IPS-18c (cell line): ENCODE results near the gene METTL8.
"Not testable (repeated sequence)": the region's sequence is repeated elsewhere in the genome, so short reads cannot be mapped to it uniquely, and the experiment has no call there.

Source experiments
- H3K4me3 ChIP-seq: 2 replicates; pipeline ENCODE4 v1.7.0; 2013; ENCODE audit warnings: low read depth, mild to moderate bottlenecking, low read length, moderate library complexity; ENCODE audit not compliant: insufficient read depth
- H3K9me3 ChIP-seq: one replicate; pipeline ENCODE4 v1.6.1; 2013; ENCODE audit warnings: mild to moderate bottlenecking, low read length, moderate library complexity; ENCODE audit not compliant: control insufficient read depth, insufficient read depth

METTL8 gene

GRCh38 chr2:171386627-171387026 lies 47.2 kb downstream of the METTL8 start:
- H3K9me3 ChIP-seq: no peaks in the 10 kb centered on the region
- peak overlapping the region; percentile 20; the same call in 1 of the 2 replicates for H3K4me3 ChIP-seq

- no peak overlapping the region for H3K4me3 ChIP-seq
- H3K9me3 ChIP-seq: no peaks in the 10 kb centered on the region
These were observed 50.7 kb downstream of the METTL8 start for GRCh38 chr2:171383134-171383533.

- not testable (repeated sequence) for H3K4me3 ChIP-seq
These were observed 51.6 kb downstream of the METTL8 start for GRCh38 chr2:171382175-171382574.

GRCh38 chr2:171377852-171378251 lies 55.9 kb downstream of the METTL8 start:
- H3K9me3 ChIP-seq, H3K4me3 ChIP-seq: not testable (repeated sequence)

More at GRCh38 chr2:171382175-171382574, 51.6 kb downstream of the METTL8 start:
- not testable (repeated sequence) for H3K9me3 ChIP-seq

- Histone ChIP-seq H3K9me3 (no peaks in the 10 kb centered on the region), H3K4me3 (no peak overlapping the region)
These were observed 66.1 kb downstream of the METTL8 start for GRCh38 chr2:171367692-171368091.

GRCh38 chr2:171365778-171366177 lies 68.0 kb downstream of the METTL8 start:
- Histone ChIP-seq H3K9me3 (no peaks in the 10 kb centered on the region), H3K4me3 (no peak overlapping the region)

GRCh38 chr2:171365232-171365631 lies 68.6 kb downstream of the METTL8 start:
- H3K4me3 ChIP-seq: no peak overlapping the region
- H3K9me3 ChIP-seq: no peaks in the 10 kb centered on the region

- H3K4me3 ChIP-seq: no peak overlapping the region
- peaks cover 5% of the 10 kb centered on the region for H3K9me3 ChIP-seq
These were observed 71.4 kb downstream of the METTL8 start for GRCh38 chr2:171362396-171362795.

GRCh38 chr2:171360905-171361304 lies 72.9 kb downstream of the METTL8 start:
- Histone ChIP-seq H3K9me3 (peaks cover 7% of the 10 kb centered on the region), H3K4me3 (no peak overlapping the region)

GRCh38 chr2:171353746-171354145 lies 80.0 kb downstream of the METTL8 start:
- H3K4me3 ChIP-seq: not testable (repeated sequence)
- H3K9me3 ChIP-seq: peaks cover 11% of the 10 kb centered on the region

- Histone ChIP-seq H3K9me3 (no peaks in the 10 kb centered on the region), H3K4me3 (no peak overlapping the region)
These were observed 85.7 kb downstream of the METTL8 start for GRCh38 chr2:171348056-171348455.

- no peaks in the 10 kb centered on the region for H3K9me3 ChIP-seq
- H3K4me3 ChIP-seq: no peak overlapping the region
These were observed 86.2 kb downstream of the METTL8 start for GRCh38 chr2:171347591-171348032.

- Histone ChIP-seq H3K4me3 (no peak overlapping the region), H3K9me3 (no peaks in the 10 kb centered on the region)
These were observed 86.8 kb downstream of the METTL8 start for GRCh38 chr2:171346723-171347557.

- no peaks in the 10 kb centered on the region for H3K9me3 ChIP-seq
- no peak overlapping the region for H3K4me3 ChIP-seq
These were observed 87.6 kb downstream of the METTL8 start for GRCh38 chr2:171345971-171346722.

- Histone ChIP-seq H3K9me3 (no peaks in the 10 kb centered on the region), H3K4me3 (no peak overlapping the region)
These were observed 89.6 kb downstream of the METTL8 start for GRCh38 chr2:171344182-171344581.

- Histone ChIP-seq H3K4me3 (no peak overlapping the region), H3K9me3 (no peaks in the 10 kb centered on the region)
These were observed 91.8 kb downstream of the METTL8 start for GRCh38 chr2:171342067-171342413.

GRCh38 chr2:171341394-171342066 lies 92.3 kb downstream of the METTL8 start:
- no peak overlapping the region for H3K4me3 ChIP-seq

GRCh38 chr2:171334946-171335345 lies 98.8 kb downstream of the METTL8 start:
- Histone ChIP-seq H3K9me3 (no peaks in the 10 kb centered on the region), H3K4me3 (no peak overlapping the region)

More at GRCh38 chr2:171341394-171342066, 92.3 kb downstream of the METTL8 start:
- H3K9me3 ChIP-seq: no peaks in the 10 kb centered on the region
